GM10847 (cell line): ENCODE measurements around the gene PTPRK.

Experiments used
- POLR2A ChIP-seq: IDR thresholded peaks from 2 replicates; pipeline ENCODE4 v1.6.1; 2011; ENCODE audit not compliant: insufficient read length; ENCODE audit errors: extremely low read depth

The PTPRK gene

DNA sequence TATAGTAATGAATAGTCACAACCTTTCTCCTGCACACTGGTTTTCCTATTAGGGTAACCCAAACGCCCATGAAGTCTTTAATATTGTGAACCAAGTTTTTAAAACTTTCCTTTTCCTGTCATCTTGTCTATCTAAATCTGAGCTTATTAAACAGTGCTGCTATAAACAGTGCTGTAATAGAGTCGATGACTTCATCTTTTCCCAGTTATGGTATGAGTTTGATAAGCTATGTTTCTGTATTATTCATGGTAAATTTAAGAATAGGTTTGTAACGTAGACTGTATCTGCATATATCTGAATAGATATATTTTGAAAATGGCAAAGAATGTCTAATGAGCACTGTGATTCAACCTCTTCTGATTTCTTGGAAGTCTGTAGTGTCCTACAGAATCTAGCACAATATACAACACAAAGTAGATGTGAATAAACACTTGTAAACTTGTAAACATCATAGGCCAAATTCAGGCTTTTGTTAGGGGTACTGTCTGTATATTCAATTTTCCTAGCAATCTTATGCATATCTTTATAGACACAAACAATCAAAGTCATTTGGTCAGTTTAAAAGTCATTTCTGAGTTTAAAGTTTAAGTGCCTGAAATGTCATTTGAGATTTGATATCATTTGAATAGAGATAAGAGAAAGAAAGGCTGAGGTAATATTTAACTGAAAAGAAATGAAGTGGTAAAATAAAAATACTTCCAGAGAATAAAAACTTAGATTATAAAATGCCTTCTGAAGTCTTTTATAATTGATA is 155.5 kb downstream of the PTPRK start:
- TF ChIP-seq POLR2A: no peak

DNA sequence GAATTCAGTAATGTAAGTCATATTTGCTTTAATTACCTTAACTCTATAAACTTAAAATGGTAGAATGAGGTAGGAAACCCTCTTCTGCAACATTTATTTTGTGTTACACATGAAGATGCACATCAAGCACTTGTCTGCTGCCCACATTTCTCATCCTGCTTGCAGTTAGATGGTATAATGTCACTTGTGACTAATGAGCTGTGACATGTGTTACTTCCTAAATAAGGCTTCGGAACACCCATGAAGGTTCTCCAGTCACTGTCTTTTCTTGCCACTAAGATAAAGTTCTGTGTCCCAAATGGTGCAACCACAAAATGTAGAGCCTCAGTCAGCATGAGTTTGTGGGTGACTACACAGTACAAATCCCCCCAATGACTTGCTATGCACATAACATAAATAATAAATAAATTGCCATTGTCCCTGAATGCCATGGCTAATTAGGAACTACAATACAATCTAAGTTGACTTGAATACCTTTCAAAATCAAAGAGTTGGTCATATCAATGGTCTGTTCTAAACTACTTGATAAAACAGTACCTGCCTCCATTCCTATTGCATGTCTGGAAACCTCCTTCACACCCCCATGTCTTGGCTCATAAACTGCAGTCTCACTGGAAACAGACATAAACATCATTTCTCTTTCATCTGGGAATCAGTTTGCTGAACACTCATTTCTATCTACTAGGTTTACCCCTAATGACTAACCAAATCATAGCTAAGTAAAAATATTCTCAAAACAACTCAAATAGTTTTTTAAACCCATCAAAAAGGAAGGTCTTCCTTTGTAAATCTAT is 157.2 kb downstream of the PTPRK start:
- TF ChIP-seq POLR2A: no peak

DNA sequence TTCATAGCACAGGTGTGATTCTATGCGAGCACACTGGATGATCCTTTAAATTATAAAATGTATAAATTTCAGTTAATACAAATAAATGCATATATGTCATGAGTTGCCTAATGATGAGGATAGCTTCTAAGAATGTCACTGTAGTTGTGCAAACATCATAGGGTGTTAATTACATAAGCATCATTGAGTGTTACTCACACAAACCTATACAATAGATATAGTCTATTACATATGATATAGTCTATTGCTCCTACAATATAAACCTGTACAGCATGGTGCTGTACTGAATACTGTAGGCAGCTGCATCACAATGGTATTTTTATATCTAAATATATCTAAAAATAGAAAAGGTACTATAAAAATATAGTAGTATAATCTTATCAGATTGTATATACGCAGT is 159.0 kb downstream of the PTPRK start:
- TF ChIP-seq POLR2A: no peak

DNA sequence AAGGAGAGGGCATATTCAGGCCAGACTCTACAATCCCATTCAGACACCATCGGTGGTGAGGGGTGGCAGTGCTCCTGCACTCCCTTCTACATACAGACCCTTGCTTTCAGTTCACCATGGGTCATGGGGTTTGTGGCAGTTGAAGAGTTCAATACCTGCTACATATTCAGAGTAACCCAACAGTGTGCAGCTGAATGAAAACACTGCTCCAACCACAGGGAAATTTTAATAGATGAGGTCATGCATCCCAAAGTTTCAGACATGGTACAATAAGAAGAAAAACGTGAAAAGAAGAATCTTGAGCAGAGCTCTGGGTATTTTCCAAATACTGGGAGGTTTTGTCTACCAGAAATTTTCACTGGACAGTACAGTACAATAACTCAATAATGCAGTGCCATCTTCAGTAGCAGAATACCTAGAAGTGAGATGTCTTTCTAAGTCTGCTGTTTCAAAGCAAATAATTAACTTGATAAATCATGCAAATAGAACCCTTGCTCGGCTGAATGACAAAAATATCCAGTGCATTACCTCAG is 162.1 kb downstream of the PTPRK start:
- TF ChIP-seq POLR2A: no peak

DNA sequence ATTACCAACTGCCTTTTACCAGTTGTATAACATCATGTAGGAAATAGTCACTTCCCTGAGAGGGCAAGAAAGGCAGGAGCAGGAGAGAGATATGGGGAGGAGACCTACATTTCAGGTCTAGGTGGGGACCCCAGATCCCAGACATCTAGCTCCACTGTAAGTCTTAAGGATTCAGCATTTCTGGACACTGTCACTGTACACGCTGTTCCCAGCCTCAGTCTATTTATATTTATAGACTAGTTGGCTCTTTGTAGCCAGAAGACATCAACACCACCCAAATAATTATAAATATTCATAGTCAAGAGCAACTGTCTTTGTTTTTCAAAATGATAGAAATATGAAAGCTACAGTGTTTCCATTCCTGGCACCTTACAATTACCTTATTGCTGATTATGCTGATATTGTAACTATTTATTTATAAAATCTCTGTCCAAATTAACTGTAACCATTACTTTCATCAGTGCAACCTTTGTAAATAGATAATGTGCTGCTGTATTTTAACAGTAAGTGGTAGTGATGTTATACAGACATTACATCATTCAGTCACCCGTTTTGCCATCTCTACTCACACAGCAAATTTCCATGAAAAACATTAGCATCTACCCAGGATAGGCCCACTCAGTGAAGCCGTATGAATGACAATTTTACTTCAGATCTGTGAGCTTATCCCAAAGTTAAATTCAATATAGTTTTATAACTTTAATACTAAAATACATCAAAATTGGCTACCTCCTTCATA is 162.8 kb downstream of the PTPRK start:
- no peak for TF ChIP-seq POLR2A

DNA sequence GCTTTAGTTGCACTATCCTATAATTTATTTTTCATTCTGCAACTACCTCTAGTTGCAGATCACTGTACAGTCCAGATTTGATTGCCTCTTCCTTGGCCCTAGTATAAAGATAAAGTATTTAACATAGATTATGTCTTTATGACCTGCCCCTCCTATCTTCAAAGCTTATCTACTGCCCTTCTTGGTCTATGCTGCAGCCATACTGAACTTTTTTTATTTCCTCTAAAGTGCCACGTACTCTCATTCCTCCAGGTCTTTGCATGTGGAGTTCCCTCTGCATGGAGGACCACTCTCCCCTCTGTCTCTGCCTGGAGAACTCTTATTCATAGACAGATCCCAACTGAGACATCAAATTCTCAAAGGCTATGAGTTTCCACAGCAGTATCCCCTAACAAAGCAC is 168.0 kb downstream of the PTPRK start:
- TF ChIP-seq POLR2A: no peak

DNA sequence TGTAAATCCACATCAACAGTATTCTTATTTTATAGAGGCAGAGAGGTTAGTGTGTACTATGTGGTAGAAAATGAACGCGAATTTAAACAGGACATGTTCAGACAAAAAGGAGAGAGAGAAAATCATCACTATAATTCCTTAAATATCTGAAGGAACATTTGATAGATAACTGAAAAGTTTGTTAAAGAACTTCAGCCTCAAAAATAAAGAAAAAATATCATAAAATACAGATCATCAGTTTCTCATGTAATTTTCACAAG is 169.2 kb downstream of the PTPRK start:
- TF ChIP-seq POLR2A: no peak

DNA sequence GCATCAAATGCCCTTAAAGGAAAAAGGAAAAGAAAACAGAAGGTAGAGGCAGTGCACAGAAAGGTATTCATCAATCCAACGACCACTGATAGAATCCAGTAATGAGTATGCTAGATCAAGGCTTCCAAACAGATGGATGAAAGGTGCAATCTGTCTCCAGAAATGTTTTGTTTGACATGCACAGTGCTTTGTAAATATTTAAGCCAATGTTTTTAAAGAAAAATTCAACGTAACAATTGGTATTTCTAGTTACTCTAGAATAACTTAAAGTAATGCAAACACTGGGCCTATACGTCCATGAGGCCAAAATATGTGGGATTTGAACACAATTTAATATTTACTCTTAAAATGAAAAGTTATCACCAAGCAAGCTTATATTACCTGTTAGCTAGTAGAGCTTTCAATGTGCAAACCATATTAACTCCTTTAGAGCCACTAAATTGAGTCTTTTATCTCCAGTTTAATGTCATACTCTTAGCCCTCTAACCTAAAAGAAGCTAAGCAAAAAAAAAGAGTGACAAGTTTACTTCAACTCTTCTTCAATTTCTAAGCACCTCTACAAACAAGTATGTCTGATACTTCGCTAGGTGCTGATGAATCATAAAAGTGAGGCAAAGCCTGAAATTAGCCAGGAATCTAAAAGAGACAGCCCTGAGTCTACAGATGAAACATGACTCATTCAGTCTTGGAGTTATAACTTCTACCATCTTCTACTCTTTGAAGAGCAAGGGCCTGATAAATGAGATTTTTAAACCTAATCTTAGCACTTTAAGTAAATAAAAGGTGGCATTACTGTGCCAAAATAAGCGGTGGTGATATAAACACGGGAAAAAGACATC is 169.8 kb downstream of the PTPRK start:
- TF ChIP-seq POLR2A: no peak

DNA sequence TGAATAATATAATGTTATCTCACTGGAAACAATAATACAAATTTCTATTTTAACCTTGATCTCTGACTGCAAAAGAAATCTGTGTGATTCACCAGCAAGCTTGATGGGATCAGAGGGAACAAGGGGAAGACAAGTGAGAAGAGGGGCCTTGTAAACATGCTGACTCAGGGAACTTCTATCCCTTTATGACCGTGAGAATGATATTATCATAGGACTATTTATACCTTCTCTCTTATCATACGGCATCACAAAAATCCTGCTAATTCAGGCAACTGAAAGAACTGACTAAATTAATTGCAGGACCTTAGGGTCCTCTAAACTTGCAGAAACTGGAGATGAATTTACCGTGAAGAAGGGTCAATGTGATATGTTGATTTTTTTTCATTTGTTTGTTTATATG is 173.3 kb downstream of the PTPRK start:
- TF ChIP-seq POLR2A: no peak

DNA sequence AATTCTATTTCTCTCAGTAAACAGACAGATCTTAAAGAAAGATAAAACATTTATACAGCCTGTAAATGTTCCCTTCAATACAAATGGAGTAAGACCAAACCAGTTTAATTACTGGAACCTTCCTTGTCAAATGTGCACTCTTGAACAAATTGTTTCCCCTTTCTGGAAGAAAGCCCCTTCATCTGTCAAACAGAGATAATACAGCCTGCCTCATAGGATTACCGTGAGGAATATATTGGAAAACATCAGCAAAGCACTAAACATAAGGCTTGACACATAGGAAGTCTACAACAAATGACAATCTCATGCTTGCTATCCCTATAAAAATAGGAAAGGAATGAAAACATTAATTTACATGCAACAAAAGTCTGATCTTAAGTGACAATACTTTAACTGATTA is 173.8 kb downstream of the PTPRK start:
- TF ChIP-seq POLR2A: no peak

DNA sequence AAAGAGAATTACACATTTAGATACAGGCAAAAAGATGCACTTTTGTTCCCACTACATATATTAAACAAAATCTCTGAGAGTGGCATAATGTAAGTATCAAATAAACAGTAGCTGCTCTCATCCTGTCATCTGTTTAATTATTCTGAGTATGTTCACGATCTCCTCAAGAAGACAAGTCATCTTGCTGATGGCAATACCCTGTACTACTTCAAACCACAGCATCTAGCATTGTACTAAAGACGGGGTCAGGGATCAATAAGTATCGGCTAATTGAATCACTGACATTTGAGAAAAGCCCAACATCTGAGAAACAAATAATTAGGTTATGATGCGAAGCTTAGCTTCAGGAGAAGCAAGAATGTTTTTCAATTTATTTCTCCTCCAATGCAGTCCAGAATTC is 175.1 kb downstream of the PTPRK start:
- TF ChIP-seq POLR2A: no peak

DNA sequence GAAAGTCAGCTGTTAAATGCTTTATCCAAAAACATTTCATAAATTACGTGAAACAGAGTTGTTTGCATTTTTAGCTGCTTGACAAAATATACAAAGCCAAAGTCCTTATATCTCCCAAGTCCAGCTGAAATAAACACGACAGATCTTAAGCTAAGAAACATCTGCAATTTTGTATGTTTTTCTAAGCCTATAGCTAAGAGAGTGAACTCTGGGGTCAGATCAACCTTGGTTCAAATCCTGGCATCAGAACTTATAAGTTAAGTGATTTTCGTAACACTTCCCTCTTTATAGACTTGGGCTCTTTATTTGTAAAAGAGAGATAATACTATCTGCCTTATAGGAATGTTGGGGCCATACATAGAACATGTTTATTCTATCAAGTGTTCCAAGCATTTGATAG is 176.7 kb downstream of the PTPRK start:
- TF ChIP-seq POLR2A: no peak

DNA sequence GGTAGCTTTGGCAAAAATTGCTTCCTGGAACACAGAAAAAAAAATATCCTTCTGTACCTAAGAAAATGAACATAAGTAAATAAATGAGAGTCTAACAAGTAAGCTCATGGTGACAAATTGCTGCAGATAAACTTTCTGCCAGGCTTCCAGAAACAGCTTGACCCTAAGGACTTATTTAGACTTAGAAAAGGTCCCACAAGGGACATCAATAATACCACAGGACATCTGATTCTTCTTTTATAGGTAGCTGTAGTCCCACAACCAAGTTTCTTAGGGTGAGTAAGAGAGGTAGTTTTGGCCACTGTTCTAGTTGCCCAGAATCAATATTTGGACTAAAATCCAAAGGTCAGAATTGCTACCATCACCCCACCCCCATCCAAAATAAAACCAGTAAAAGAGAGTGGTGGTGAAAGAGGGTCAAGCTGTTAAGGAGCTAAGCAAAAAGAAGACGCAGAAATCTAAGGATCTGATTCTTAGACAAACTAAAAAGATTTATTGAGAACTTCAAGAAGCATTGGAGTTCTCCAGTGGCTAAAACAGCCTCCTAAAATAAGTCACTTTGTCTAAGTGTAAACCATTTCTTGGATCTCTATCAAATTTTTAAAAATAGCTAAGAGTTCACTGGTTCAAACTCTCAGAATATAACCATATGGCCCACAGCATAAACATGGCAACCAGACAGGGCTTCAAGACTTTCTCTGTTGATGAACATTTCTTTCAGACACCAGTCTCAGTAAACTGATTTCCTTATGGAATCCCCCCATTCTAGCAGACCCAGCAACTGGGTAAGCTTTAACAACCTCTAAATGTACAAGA is 180.6 kb downstream of the PTPRK start:
- no peak for TF ChIP-seq POLR2A

DNA sequence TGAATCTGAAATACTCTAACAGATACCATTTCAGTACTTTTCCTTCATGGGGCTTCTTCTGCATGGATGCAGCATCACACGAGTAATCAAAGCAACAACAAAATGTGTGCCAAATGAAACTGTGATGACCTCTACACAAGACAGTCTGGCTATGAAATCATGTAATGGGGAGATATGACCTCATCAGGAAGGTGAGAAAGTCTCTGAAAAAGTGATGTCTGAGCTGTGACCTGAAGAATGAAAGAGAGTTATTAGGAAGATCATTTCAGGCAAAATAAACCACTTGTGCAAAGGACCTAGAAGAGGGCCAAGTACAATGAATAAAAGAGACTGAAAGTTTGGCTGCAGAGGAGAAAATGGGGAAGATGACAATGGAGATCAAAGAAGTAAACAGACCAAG is 182.8 kb downstream of the PTPRK start:
- TF ChIP-seq POLR2A: no peak

DNA sequence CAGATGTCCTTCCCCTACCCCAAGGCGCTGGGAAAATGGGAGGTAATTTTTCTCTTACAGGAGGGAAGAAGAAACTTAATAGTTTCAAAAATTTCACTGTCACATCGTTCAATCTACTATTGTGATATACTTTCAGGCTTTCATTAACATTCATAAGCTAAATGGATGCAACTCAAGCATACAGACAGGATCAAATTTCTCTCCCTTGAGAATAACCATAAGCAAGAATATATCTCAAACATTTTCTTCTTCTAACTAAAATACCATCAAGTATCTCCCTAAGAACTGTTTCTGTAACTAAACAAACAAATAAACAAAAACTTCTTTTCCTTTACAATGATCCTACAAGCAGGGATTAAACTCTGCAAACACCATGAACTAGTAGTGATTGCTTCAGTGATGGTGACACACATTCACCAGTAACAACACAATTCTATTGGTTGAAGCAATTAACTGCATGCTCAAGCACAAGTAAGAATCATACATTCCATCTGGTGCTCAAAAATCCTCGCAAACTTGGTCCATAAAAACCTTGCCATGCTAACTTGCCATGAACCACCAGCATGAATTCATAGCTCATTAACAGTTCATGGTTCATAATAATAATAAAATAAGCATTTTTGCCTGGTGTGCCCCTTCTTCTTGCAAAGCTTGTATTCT is 183.8 kb downstream of the PTPRK start:
- no peak for TF ChIP-seq POLR2A
